ENCODE measurements around the gene CARS1.

DNA sequence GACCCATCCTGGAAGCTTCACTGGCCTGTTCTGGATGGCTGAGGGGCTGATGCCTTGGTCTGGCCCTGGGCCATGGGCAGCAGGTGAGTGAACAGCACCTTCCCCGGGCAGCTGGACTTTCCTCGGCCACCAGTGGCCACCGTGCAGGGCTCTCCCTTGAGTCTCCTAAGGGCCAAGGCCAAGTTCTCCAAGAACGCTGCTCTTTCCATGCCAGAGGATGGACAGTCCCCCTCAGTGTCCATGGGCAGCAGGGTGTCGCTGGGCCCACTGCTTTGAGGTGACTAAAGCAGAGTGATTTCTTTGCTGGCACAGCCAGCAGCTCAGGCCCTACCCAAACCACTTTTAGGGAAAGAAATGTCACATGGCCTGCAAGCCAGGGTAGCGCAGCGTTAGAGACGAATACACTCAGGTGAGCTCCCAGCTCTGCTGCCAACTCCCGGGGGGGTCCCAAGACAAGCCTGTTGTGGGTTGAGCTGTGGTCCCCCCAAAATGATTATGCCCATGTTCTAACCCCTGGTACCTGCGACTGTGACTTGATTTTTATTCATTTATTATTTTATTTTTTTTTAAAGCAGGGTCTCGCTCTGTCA lies 3.3 kb upstream of the CARS1 start:
- TF ChIP-seq, protein P1, sequence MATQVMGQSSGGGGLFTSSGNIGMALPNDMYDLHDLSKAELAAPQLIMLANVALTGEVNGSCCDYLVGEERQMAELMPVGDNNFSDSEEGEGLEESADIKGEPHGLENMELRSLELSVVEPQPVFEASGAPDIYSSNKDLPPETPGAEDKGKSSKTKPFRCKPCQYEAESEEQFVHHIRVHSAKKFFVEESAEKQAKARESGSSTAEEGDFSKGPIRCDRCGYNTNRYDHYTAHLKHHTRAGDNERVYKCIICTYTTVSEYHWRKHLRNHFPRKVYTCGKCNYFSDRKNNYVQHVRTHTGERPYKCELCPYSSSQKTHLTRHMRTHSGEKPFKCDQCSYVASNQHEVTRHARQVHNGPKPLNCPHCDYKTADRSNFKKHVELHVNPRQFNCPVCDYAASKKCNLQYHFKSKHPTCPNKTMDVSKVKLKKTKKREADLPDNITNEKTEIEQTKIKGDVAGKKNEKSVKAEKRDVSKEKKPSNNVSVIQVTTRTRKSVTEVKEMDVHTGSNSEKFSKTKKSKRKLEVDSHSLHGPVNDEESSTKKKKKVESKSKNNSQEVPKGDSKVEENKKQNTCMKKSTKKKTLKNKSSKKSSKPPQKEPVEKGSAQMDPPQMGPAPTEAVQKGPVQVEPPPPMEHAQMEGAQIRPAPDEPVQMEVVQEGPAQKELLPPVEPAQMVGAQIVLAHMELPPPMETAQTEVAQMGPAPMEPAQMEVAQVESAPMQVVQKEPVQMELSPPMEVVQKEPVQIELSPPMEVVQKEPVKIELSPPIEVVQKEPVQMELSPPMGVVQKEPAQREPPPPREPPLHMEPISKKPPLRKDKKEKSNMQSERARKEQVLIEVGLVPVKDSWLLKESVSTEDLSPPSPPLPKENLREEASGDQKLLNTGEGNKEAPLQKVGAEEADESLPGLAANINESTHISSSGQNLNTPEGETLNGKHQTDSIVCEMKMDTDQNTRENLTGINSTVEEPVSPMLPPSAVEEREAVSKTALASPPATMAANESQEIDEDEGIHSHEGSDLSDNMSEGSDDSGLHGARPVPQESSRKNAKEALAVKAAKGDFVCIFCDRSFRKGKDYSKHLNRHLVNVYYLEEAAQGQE (IDR thresholded peaks at IDR 0.05; ENCODE audit: insufficient read depth in 1 of 2, low read depth in 2 of 2, low read length in 2 of 2) = no peak
- no peak for TF ChIP-seq POLR2AphosphoS5 (IDR thresholded peaks at IDR 0.05; ENCODE audit: low read depth, low read length)
- no peak for TF ChIP-seq TAF1 (IDR thresholded peaks at IDR 0.05; ENCODE audit: borderline replicate concordance, insufficient read depth, low read length)
